SK-N-SH treated with all-trans-retinoic acid at 6 μM for 48 hours (cell line): ENCODE data around the gene MR1.

Experiments
- ARNTL ChIP-seq: fragments of 450-650 bp; formaldehyde crosslinking; IDR thresholded peaks from 2 replicates; pipeline ENCODE4 v1.5.0; 2020; ENCODE audit warnings: low read depth, mild to moderate bottlenecking, moderate library complexity, borderline replicate concordance
- BACH2 ChIP-seq: fragments of 250-450 bp; sonication (Bioruptor Pico); IDR thresholded peaks from 2 replicates; pipeline ENCODE4 v1.9.0; 2021; ENCODE audit warnings: mild to moderate bottlenecking, borderline replicate concordance
- GLIS3 ChIP-seq: fragments of 250-450 bp; sonication (Bioruptor Pico); IDR thresholded peaks from 2 replicates; pipeline ENCODE4 v1.5.0; 2020; ENCODE audit warnings: mild to moderate bottlenecking, moderate library complexity
- ISL1 ChIP-seq: fragments of 250-450 bp; sonication (Bioruptor Pico); IDR thresholded peaks from 2 replicates; pipeline ENCODE4 v2.1.2; 2022; ENCODE audit warnings: mild to moderate bottlenecking, moderate library complexity
- RARB ChIP-seq: fragments of 250-450 bp; sonication (Bioruptor Pico); IDR thresholded peaks from 2 replicates; pipeline ENCODE4 v1.8.0; 2021; ENCODE audit warnings: mild to moderate bottlenecking, moderate library complexity
- ZFP3 ChIP-seq: fragments of 250-450 bp; sonication (Bioruptor Pico); IDR thresholded peaks from 2 replicates; pipeline ENCODE4 v1.5.0; 2020; ENCODE audit warnings: mild to moderate bottlenecking, moderate library complexity
- TF ChIP-seq, protein P1 (sequence below): fragments of 250-450 bp; sonication (Bioruptor Pico); IDR thresholded peaks from 2 replicates; pipeline ENCODE4 v1.5.1; 2021; ENCODE audit warnings: mild to moderate bottlenecking, moderate library complexity

DNA sequence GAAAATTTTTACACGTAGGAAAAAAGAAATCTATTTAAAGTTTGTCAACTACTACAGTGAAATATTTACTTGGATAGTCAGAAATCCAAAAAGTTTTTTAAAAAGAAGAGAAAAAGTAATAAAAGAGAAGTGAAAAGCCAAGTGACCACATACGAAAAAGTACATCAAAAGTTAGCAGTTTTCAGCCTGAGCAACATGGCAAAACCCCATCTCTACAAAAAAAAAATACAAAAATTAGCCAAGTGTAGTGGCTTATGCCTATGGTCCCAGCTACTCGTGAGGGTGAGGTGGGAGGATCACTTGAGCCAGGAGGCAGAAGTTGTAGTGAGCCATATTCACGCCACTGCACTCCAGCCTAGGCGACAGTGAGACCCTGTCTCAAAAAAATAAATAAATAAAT lies 5.2 kb upstream of the MR1 start:
- TF ChIP-seq ZFP3 (CRISPR knock-in tag) (no peak), RARB (CRISPR knock-in tag) (no peak), ISL1 (CRISPR knock-in tag) (no peak), ARNTL (no peak), GLIS3 (no peak), BACH2 (CRISPR knock-in tag) (no peak)
- TF ChIP-seq, protein P1, sequence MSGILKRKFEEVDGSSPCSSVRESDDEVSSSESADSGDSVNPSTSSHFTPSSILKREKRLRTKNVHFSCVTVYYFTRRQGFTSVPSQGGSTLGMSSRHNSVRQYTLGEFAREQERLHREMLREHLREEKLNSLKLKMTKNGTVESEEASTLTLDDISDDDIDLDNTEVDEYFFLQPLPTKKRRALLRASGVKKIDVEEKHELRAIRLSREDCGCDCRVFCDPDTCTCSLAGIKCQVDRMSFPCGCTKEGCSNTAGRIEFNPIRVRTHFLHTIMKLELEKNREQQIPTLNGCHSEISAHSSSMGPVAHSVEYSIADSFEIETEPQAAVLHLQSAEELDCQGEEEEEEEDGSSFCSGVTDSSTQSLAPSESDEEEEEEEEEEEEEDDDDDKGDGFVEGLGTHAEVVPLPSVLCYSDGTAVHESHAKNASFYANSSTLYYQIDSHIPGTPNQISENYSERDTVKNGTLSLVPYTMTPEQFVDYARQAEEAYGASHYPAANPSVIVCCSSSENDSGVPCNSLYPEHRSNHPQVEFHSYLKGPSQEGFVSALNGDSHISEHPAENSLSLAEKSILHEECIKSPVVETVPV (CRISPR knock-in tag) = no peak
